Measurements from ENCODE around the gene FLNC.
A peak's percentile ranks its signal among the peaks of the same experiment; 100 is the strongest.

FLNC gene

GRCh38 chr7:128899392-128899791 lies 69.2 kb downstream of the FLNC start:
- DNase-seq: no peak

- DNase-seq: no peak
Measured at GRCh38 chr7:128900237-128900636, 70.0 kb downstream of the FLNC start.

- DNase-seq: no peak
Measured at GRCh38 chr7:128902761-128903585, 72.8 kb downstream of the FLNC start.

GRCh38 chr7:128903621-128904361 lies 73.6 kb downstream of the FLNC start:
- DNase-seq: no peak

- DNase-seq: peak; percentile 31
Measured at GRCh38 chr7:128904381-128905197, 74.4 kb downstream of the FLNC start.

GRCh38 chr7:128906001-128906765 lies 76.0 kb downstream of the FLNC start:
- no peak for DNase-seq

- no peak for DNase-seq
Measured at GRCh38 chr7:128906766-128907559, 76.8 kb downstream of the FLNC start.

Measured in NCI-H2227 treated with DMSO at 0.1 percent for 48 hours (cell line).